ENCODE data around the gene PEAK1. TPM values are rescaled to one million over a fixed set of nuclear protein-coding genes. Genes with fewer than 3 reads are reported as not detected.
A peak's percentile ranks its signal among the peaks of the same experiment; 100 is the strongest.

PEAK1 gene
- total RNA-seq, 2 donors from 2014 or later: 44.2 to 59.8 TPM

GRCh38 chr15:77454951-77455350 lies 35.0 kb upstream of the PEAK1 start:
- H3K36me3 ChIP-seq: no peaks in the 10 kb centered on the region

GRCh38 chr15:77454265-77454664 lies 34.4 kb upstream of the PEAK1 start:
- Histone ChIP-seq H3K4me3 (no peak overlapping the region), H3K27ac (peak overlapping the region in 1 of 2 donors; percentile 60), H3K36me3 (no peaks in the 10 kb centered on the region), H3K27me3 (no peaks in the 10 kb centered on the region), H3K4me1 (peaks cover 0 to 44% of the 10 kb centered on the region in 2 donors), H3K9me3 (no peaks in the 10 kb centered on the region)
- DNase-seq (ENCODE audit: low spot score): no peak
- TF ChIP-seq CTCF (IDR thresholded peaks at IDR 0.05): no peak

More at GRCh38 chr15:77454951-77455350, 35.0 kb upstream of the PEAK1 start:
- H3K9me3 ChIP-seq: no peaks in the 10 kb centered on the region
- peak overlapping the region in 1 of 2 donors; percentile 60 for H3K27ac ChIP-seq
- no peak for DNase-seq (ENCODE audit: low spot score)
- peaks cover 0 to 44% of the 10 kb centered on the region in 2 donors for H3K4me1 ChIP-seq
- H3K4me3 ChIP-seq: no peak overlapping the region
- TF ChIP-seq CTCF (IDR thresholded peaks at IDR 0.05): no peak
- H3K27me3 ChIP-seq: no peaks in the 10 kb centered on the region

- DNase-seq (ENCODE audit: low spot score): no peak
- H3K36me3 ChIP-seq: no peaks in the 10 kb centered on the region
- no peak overlapping the region for H3K27ac ChIP-seq
- peaks cover 0 to 26% of the 10 kb centered on the region in 2 donors for H3K4me1 ChIP-seq
- no peaks in the 10 kb centered on the region for H3K9me3 ChIP-seq
- no peak for TF ChIP-seq CTCF (IDR thresholded peaks at IDR 0.05)
- no peaks in the 10 kb centered on the region for H3K27me3 ChIP-seq
- H3K4me3 ChIP-seq: no peak overlapping the region
Observed at GRCh38 chr15:77446840-77447390, 27.0 kb upstream of the PEAK1 start.

- Histone ChIP-seq H3K4me1 (peaks cover 0 to 34% of the 10 kb centered on the region in 2 donors), H3K9me3 (no peaks in the 10 kb centered on the region), H3K36me3 (no peaks in the 10 kb centered on the region), H3K4me3 (no peak overlapping the region), H3K27me3 (no peaks in the 10 kb centered on the region), H3K27ac (no peak overlapping the region)
- DNase-seq (ENCODE audit: low spot score): no peak
- TF ChIP-seq CTCF (IDR thresholded peaks at IDR 0.05): no peak
Observed at GRCh38 chr15:77440378-77440999, 20.6 kb upstream of the PEAK1 start.

GRCh38 chr15:77437264-77437663 lies 17.4 kb upstream of the PEAK1 start:
- Histone ChIP-seq H3K36me3 (no peaks in the 10 kb centered on the region), H3K4me1 (peaks cover 0 to 23% of the 10 kb centered on the region in 2 donors), H3K4me3 (no peak overlapping the region), H3K27me3 (no peaks in the 10 kb centered on the region), H3K27ac (no peak overlapping the region), H3K9me3 (no peaks in the 10 kb centered on the region)
- no peak for TF ChIP-seq CTCF (IDR thresholded peaks at IDR 0.05)
- DNase-seq (ENCODE audit: low spot score): no peak
